B cell (primary cell): ENCODE measurements around the gene KRTAP10-3. TPM values are rescaled to one million over a fixed set of nuclear protein-coding genes. Genes with fewer than 3 reads are reported as not detected.

Experiments
- ATAC-seq: fragments of 200-7000 bp; cut with Tn5 transposase; one replicate; pipeline ENCODE4 v1.10.0; 2021; ENCODE audit warnings: low read depth, mild to moderate bottlenecking, moderate number of reproducible peaks, moderate library complexity
- CTCF ChIA-PET: fragments of 350-600 bp; sonication (Branson Sonifier 250); formaldehyde crosslinking; loops from one replicate; lab custom pipeline; 2021; ENCODE audit warnings: antibody characterized with exemption, inconsistent platforms; lab: Charles Lee
- POLR2A ChIA-PET: fragments of 350-600 bp; sonication (Branson Sonifier 250); formaldehyde crosslinking; loops from one replicate; lab custom pipeline; 2021; ENCODE audit warnings: antibody characterized with exemption; lab: Charles Lee
- DNase-seq: peaks from one replicate; pipeline ENCODE4 v3.0.0; 2013
- H2AFZ ChIP-seq: 2 replicates; pipeline ENCODE4 v1.6.1; 2012; ENCODE audit warnings: mild to moderate bottlenecking, low read depth, low read length; ENCODE audit not compliant: insufficient read depth, poor library complexity, severe bottlenecking
- H3K27ac ChIP-seq, 2 donors: 1 replicate in 1 of 2; 2 replicates in 1 of 2; pipeline ENCODE4 v1.5.1; 2012 to 2013; ENCODE audit warnings: low read length in 2 of 2, mild to moderate bottlenecking in 2 of 2, moderate library complexity in 1 of 2
- H3K27me3 ChIP-seq, 4 experiments: fragments of 200-600 bp in 1 of 4; sonication (generic) in 1 of 4; replicated peaks in 1 of 4; 1 replicate in 2 of 4; 2 replicates in 2 of 4; pipeline versions ENCODE4 v1.6.1 to v1.7.0; 2013 to 2016; ENCODE audit warnings: low read length in 3 of 4, mild to moderate bottlenecking in 2 of 4, mixed read lengths in 1 of 4, moderate library complexity in 1 of 4; ENCODE audit not compliant: insufficient read depth in 4 of 4, control insufficient read depth in 3 of 4; ENCODE audit errors: control extremely low read depth in 1 of 4
- H3K36me3 ChIP-seq, 2 experiments: replicated peaks in 1 of 2; 1 replicate in 1 of 2; 2 replicates in 1 of 2; pipeline versions ENCODE4 v1.6.1 to v1.7.1; 2013; ENCODE audit warnings: low read length in 1 of 2; ENCODE audit not compliant: insufficient read depth in 2 of 2, control insufficient read depth in 1 of 2; ENCODE audit errors: control extremely low read depth in 1 of 2, extremely low read depth in 1 of 2
- H3K4me1 ChIP-seq, 2 donors: fragments of 200-600 bp in 1 of 2; sonication (generic) in 1 of 2; 1 replicate in 1 of 2; 2 replicates in 1 of 2; pipeline versions ENCODE4 v1.5.1 to v1.6.1; 2013 to 2017; ENCODE audit warnings: low read length in 2 of 2; ENCODE audit not compliant: control insufficient read depth in 2 of 2, insufficient read depth in 2 of 2
- H3K4me2 ChIP-seq: replicated peaks from 2 replicates; pipeline ENCODE3; 2012; ENCODE audit warnings: mild to moderate bottlenecking, low read depth, low read length; ENCODE audit not compliant: poor library complexity, severe bottlenecking
- H3K4me3 ChIP-seq, 5 experiments: fragments of 200-600 bp in 1 of 5; sonication (generic) in 1 of 5; 1 replicate in 3 of 5; 2 replicates in 2 of 5; pipeline versions ENCODE4 v1.5.1 to v1.7.0; 2011 to 2016; ENCODE audit warnings: low read length in 4 of 5, mild to moderate bottlenecking in 4 of 5, low read depth in 2 of 5, control low read depth in 1 of 5, moderate library complexity in 1 of 5; ENCODE audit not compliant: insufficient read depth in 1 of 5; ENCODE audit errors: control extremely low read depth in 1 of 5, extremely low read depth in 1 of 5
- H3K79me2 ChIP-seq: fragments of 200-600 bp; sonication (generic); one replicate; pipeline ENCODE4 v1.6.0; 2016; ENCODE audit warnings: low read length; ENCODE audit not compliant: control insufficient read depth, insufficient read depth
- H3K9ac ChIP-seq: fragments of 200-600 bp; sonication (generic); 2 replicates; pipeline ENCODE4 v1.6.1; 2017; ENCODE audit warnings: mild to moderate bottlenecking, low read length, moderate library complexity
- H3K9me3 ChIP-seq, 3 donors: one replicate each; pipeline versions ENCODE4 v1.6.1 to v1.7.1; 2013; ENCODE audit warnings: low read length in 2 of 3; ENCODE audit not compliant: control insufficient read depth in 2 of 3, insufficient read depth in 1 of 3; ENCODE audit errors: control extremely low read depth in 1 of 3
- H4K20me1 ChIP-seq: 2 replicates; pipeline ENCODE4 v1.6.0; 2012; ENCODE audit warnings: mild to moderate bottlenecking, low read length; ENCODE audit not compliant: insufficient read depth, control insufficient read depth, poor library complexity, severe bottlenecking
- H3K27ac Mint-ChIP-seq: one replicate; pipeline ENCODE4 v1.8.0; 2021; ENCODE audit warnings: mixed read lengths
- H3K27me3 Mint-ChIP-seq: one replicate; pipeline ENCODE4 v1.8.0; 2021; ENCODE audit warnings: mixed read lengths
- H3K4me1 Mint-ChIP-seq: one replicate; pipeline ENCODE4 v1.8.0; 2021; ENCODE audit warnings: mixed read lengths
- H3K4me3 Mint-ChIP-seq: one replicate; pipeline ENCODE4 v1.8.0; 2021; ENCODE audit warnings: mixed read lengths
- H3K9me3 Mint-ChIP-seq: one replicate; pipeline ENCODE4 v1.8.0; 2022; ENCODE audit warnings: mixed read lengths; ENCODE audit not compliant: insufficient read depth
- EZH2 ChIP-seq: IDR thresholded peaks from 2 replicates; pipeline ENCODE4 v1.6.1; 2012; ENCODE audit warnings: borderline replicate concordance, low read depth, mild to moderate bottlenecking, moderate library complexity, low read length; ENCODE audit not compliant: insufficient read depth, poor library complexity, severe bottlenecking
- WGBS: methylation state at CpG from one replicate; pipeline ENCODE4 v1.1.5; 2013; ENCODE audit warnings: missing lambda C conversion rate; ENCODE audit not compliant: insufficient coverage; 5-methylcytosine and 5-hydroxymethylcytosine counted together
- intact Hi-C: fragments of 100-400 bp; cut with micrococcal nuclease; formaldehyde crosslinking; loops from one replicate; pipeline ENCODE4 v1.10.0; 2022
- polyA plus RNA-seq: library from polyadenylated mRNA; depleted of rRNA; stranded (reverse); fragments of >200 nt; gene quantifications from 2 replicates; pipeline ENCODE4 v1.2.3, GENCODE V29; 2012
- total RNA-seq, 2 donors: library from RNA; stranded (reverse); fragments of 120-200 nt in 1 of 2; gene quantifications; 1 replicate in 1 of 2; 2 replicates in 1 of 2; pipeline versions ENCODE4 v1.2.3 to v1.2.4, GENCODE V29; 2013 to 2022
- TF ChIP-seq, protein P1 (sequence below): fragments of 200-600 bp; IDR thresholded peaks from one replicate; pipeline ENCODE4 v1.8.0; 2022; ENCODE audit warnings: antibody characterized with exemption, mild to moderate bottlenecking

KRTAP10-3 gene
- total and polyA plus RNA-seq, 2 donors (not counting 1 experiment from before 2014, with no cell fraction given), result 0.40 TPM; not detected in 1

DNA sequence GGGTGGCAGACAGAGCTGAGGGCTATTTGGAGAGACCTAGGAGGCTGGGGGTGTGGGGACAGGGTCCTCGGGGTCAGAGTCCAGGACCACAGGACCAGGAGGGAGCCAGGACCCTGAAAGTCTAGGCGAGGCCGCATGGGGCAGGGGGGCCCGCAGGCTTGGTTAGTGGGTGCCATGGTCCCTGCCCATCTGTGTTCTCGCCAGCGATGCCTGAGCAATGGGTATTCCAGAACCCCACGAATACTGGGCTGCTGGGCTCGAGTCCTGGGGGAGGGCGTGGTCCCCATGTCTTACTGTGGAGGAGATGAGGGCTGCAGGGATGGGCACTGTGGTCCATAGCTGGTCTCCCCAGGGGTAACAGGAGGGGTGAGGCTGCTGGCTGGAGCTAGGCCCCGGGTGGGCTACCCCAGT, 31.7 kb upstream of the KRTAP10-3 start:
- H4K20me1 ChIP-seq, result no peaks in the 10 kb centered on the region
- Mint-ChIP-seq H3K27me3 (peaks cover 38% of the 10 kb centered on the region), H3K4me3 (no peak overlapping the region), H3K9me3 (peaks cover 2% of the 10 kb centered on the region), H3K27ac (no peak overlapping the region), H3K4me1 (no peaks in the 10 kb centered on the region)
- ChIA-PET CTCF (no interaction called here), POLR2A (no interaction called here)
- DNase-seq (no peak), ATAC-seq (no peak)
- H3K9me3 ChIP-seq, result peaks cover 0 to 4% (median 0%) of the 10 kb centered on the region in 3 donors
- H3K79me2 ChIP-seq, result no peaks in the 10 kb centered on the region
- H3K4me1 ChIP-seq, result no peaks in the 10 kb centered on the region
- peaks cover 0 to 11% (median 3%) of the 10 kb centered on the region in 4 experiments for H3K27me3 ChIP-seq
- WGBS, result 65% methylated on average over 7 of the region's 10 CpGs
- no peak overlapping the region for H3K4me2 ChIP-seq
- no peak overlapping the region for H3K4me3 ChIP-seq
- no peaks in the 10 kb centered on the region for H3K36me3 ChIP-seq
- TF ChIP-seq, protein P1, sequence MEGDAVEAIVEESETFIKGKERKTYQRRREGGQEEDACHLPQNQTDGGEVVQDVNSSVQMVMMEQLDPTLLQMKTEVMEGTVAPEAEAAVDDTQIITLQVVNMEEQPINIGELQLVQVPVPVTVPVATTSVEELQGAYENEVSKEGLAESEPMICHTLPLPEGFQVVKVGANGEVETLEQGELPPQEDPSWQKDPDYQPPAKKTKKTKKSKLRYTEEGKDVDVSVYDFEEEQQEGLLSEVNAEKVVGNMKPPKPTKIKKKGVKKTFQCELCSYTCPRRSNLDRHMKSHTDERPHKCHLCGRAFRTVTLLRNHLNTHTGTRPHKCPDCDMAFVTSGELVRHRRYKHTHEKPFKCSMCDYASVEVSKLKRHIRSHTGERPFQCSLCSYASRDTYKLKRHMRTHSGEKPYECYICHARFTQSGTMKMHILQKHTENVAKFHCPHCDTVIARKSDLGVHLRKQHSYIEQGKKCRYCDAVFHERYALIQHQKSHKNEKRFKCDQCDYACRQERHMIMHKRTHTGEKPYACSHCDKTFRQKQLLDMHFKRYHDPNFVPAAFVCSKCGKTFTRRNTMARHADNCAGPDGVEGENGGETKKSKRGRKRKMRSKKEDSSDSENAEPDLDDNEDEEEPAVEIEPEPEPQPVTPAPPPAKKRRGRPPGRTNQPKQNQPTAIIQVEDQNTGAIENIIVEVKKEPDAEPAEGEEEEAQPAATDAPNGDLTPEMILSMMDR, result no peak
- TF ChIP-seq EZH2, result no peak
- H2AFZ ChIP-seq, result no peak overlapping the region
- no peak overlapping the region for H3K27ac ChIP-seq
- intact Hi-C loops, result no loop called here
- no peak overlapping the region for H3K9ac ChIP-seq

DNA sequence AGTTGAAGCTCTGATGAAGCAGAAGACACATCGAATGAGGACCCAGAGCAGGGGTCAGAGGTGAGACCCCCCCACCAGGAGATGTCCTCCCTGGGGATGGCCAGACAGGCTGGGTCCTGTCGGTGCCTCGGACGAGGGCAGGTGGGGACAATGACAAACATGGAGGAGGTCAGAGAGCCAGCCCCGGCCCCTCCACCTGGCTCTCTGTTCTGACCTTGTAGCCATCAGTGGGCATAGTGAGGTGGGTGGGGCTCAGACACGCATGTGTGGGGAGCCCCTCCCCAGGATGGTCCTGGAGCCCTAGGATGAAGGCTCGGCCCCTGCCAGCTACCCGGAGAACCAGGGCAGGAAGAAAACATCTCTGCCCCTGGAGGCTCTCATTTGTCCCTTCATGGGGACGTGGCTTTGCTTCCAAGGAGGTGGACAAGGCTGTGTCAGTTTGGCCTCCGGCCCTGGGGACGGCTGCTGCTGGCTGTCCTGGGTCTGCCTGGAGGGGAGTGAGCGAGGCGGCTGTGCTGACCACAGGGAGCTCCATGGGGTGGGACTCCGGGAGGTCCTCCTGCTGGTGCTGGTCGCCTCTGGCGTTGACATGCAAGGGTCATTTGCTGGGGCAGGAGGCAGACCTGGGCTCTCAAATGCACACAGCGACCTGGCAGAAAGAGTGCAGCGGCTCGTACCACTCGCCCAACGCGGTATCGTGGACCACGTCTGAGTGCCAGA, 31.2 kb upstream of the KRTAP10-3 start:
- Mint-ChIP-seq H3K4me3 (no peak overlapping the region), H3K4me1 (no peaks in the 10 kb centered on the region), H3K27me3 (peaks cover 43% of the 10 kb centered on the region), H3K9me3 (peaks cover 2% of the 10 kb centered on the region), H3K27ac (no peak overlapping the region)
- CTCF ChIA-PET, result no interaction called here
- Histone ChIP-seq H3K27me3 (peaks cover 0 to 14% (median 3%) of the 10 kb centered on the region in 4 experiments), H2AFZ (no peak overlapping the region), H4K20me1 (no peaks in the 10 kb centered on the region), H3K4me1 (no peaks in the 10 kb centered on the region), H3K9me3 (peaks cover 0 to 4% (median 0%) of the 10 kb centered on the region in 3 donors), H3K4me3 (no peak overlapping the region), H3K9ac (no peak overlapping the region), H3K79me2 (no peaks in the 10 kb centered on the region), H3K27ac (no peak overlapping the region), H3K36me3 (no peaks in the 10 kb centered on the region), H3K4me2 (no peak overlapping the region)
- TF ChIP-seq, protein P1, result no peak
- TF ChIP-seq EZH2, result no peak
- ATAC-seq (no peak), DNase-seq (no peak)
- intact Hi-C loops, result no loop called here
- POLR2A ChIA-PET, result no interaction called here
- 88% methylated on average over 24 of the region's 24 CpGs for WGBS
